HL-60 (cell line): Measurements from ENCODE around the gene NKAIN2.

Source experiments
- GABPA ChIP-seq: IDR thresholded peaks from 2 replicates; pipeline ENCODE4 v1.6.1; 2012; ENCODE audit warnings: low read depth
- POLR2AphosphoS5 ChIP-seq: IDR thresholded peaks from 2 replicates; pipeline ENCODE4 v1.6.1; 2012; ENCODE audit warnings: low read depth
- REST ChIP-seq: IDR thresholded peaks from 2 replicates; pipeline ENCODE4 v1.6.1; 2012; ENCODE audit warnings: low read depth; ENCODE audit not compliant: insufficient replicate concordance
- TF ChIP-seq, protein P1 (sequence below): IDR thresholded peaks from one replicate; pipeline ENCODE4 v1.5.1; 2011; ENCODE audit warnings: low read length, control low read depth, inconsistent platforms; ENCODE audit not compliant: insufficient read depth

DNA sequence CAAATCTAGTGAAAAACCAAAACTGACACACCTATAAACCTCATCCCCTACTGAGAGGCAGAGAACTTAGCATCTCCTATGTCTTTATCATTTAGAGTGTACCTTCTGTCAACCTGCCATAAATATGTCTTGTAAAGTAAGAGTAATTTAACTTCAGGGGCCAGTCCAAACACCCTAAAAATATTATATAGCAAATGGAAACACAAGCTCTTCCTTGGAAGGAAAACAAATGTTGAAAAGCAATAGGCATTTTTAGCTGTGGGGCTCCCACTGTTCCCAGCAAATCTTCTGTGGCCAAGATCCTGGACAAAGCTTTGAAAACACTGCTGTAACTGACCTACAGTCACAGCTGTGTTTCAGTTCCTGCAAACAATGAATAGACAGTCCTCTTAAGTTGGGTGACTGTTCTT, 1018.5 kb downstream of the NKAIN2 start:
- TF ChIP-seq, protein P1, sequence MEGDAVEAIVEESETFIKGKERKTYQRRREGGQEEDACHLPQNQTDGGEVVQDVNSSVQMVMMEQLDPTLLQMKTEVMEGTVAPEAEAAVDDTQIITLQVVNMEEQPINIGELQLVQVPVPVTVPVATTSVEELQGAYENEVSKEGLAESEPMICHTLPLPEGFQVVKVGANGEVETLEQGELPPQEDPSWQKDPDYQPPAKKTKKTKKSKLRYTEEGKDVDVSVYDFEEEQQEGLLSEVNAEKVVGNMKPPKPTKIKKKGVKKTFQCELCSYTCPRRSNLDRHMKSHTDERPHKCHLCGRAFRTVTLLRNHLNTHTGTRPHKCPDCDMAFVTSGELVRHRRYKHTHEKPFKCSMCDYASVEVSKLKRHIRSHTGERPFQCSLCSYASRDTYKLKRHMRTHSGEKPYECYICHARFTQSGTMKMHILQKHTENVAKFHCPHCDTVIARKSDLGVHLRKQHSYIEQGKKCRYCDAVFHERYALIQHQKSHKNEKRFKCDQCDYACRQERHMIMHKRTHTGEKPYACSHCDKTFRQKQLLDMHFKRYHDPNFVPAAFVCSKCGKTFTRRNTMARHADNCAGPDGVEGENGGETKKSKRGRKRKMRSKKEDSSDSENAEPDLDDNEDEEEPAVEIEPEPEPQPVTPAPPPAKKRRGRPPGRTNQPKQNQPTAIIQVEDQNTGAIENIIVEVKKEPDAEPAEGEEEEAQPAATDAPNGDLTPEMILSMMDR = no peak
- TF ChIP-seq GABPA (no peak), REST (no peak), POLR2AphosphoS5 (no peak)
